Uterus (tissue), 4 donors: ENCODE data around the gene EVL. TPM values are rescaled to one million over a fixed set of nuclear protein-coding genes. Genes with fewer than 3 reads are reported as not detected.

Source experiments
- DNase-seq, 2 donors: peaks; one replicate each; pipeline ENCODE4 v3.0.0-alpha.2; 2019 to 2020
- H3K27ac ChIP-seq, 2 donors: fragments of 200-600 bp; sonication (generic); 1 replicate in 1 of 2; 2 replicates in 1 of 2; pipeline ENCODE4 v1.5.1; 2016 to 2018
- H3K27me3 ChIP-seq, 2 donors: fragments of 200-600 bp; sonication (generic); one replicate each; pipeline ENCODE4 v1.5.1; 2018 to 2019; ENCODE audit warnings: control low read depth in 1 of 2
- H3K36me3 ChIP-seq, 2 donors: fragments of 200-600 bp; sonication (generic); one replicate each; pipeline ENCODE4 v1.5.1; 2019; ENCODE audit warnings: control low read depth in 1 of 2
- H3K4me1 ChIP-seq, 2 donors: fragments of 200-600 bp; sonication (generic); one replicate each; pipeline ENCODE4 v1.5.1; 2018 to 2019; ENCODE audit warnings: control low read depth in 1 of 2
- H3K4me3 ChIP-seq, 2 donors: fragments of 200-600 bp; sonication (generic); 1 replicate in 1 of 2; 2 replicates in 1 of 2; pipeline ENCODE4 v1.5.1; 2018 to 2019; ENCODE audit warnings: mild to moderate bottlenecking in 1 of 2
- H3K9me3 ChIP-seq, 2 donors: fragments of 200-600 bp; sonication (generic); one replicate each; pipeline ENCODE4 v1.5.1; 2019; ENCODE audit warnings: control low read depth in 1 of 2
- CTCF ChIP-seq, 4 experiments: fragments of 200-600 bp in 2 of 4; fragments of 450-650 bp in 2 of 4; sonication (generic) in 2 of 4; IDR thresholded peaks; one replicate each; pipeline ENCODE4 v1.5.1; 2016 to 2019; ENCODE audit warnings: antibody characterized with exemption in 4 of 4, mild to moderate bottlenecking in 2 of 4, moderate library complexity in 1 of 4
- POLR2A ChIP-seq, 2 donors: fragments of 450-650 bp; IDR thresholded peaks; one replicate each; pipeline ENCODE4 v1.6.1; 2016; ENCODE audit warnings: antibody characterized with exemption in 2 of 2, mild to moderate bottlenecking in 1 of 2, moderate library complexity in 1 of 2
- intact Hi-C: fragments of 100-400 bp; cut with DNase I; formaldehyde crosslinking; loops from one replicate; pipeline ENCODE4 v1.15.1; 2023; ENCODE audit warnings: low total_unique reads
- total RNA-seq, 4 donors: library from RNA; depleted of rRNA in 3 of 4; stranded (reverse); fragments of >200 nt in 3 of 4; gene quantifications; one replicate each; pipeline versions ENCODE4 v1.1.0 to v1.2.4, GENCODE V29; 2014 to 2023
- donor health status: DM: yes; HTN: yes; CAD: no.

Gene EVL
- total RNA-seq, 4 donors from 2014 or later = 22.1 to 133 (median 67.5) TPM

GRCh38 chr14:100137173-100137572 is 72.0 kb downstream of the EVL start:
- intact Hi-C loops = no loop called here
- TF ChIP-seq CTCF (IDR thresholded peaks at IDR 0.05) (no peak), POLR2A (IDR thresholded peaks at IDR 0.05) (no peak)
- no peak for DNase-seq

GRCh38 chr14:100138082-100138787 is 73.0 kb downstream of the EVL start:
- DNase-seq = no peak
- H3K9me3 ChIP-seq = no peaks in the 10 kb centered on the region
- no peaks in the 10 kb centered on the region for H3K27me3 ChIP-seq
- no peak overlapping the region for H3K27ac ChIP-seq
- intact Hi-C loops = no loop called here
- no peaks in the 10 kb centered on the region for H3K4me1 ChIP-seq
- TF ChIP-seq POLR2A (IDR thresholded peaks at IDR 0.05) (no peak), CTCF (IDR thresholded peaks at IDR 0.05) (no peak)
- H3K4me3 ChIP-seq = no peak overlapping the region
- no peaks in the 10 kb centered on the region for H3K36me3 ChIP-seq

More at GRCh38 chr14:100137173-100137572, 72.0 kb downstream of the EVL start:
- Histone ChIP-seq H3K27me3 (no peaks in the 10 kb centered on the region), H3K27ac (no peak overlapping the region), H3K4me3 (no peak overlapping the region), H3K4me1 (peaks cover under 1 to 4% of the 10 kb centered on the region in 2 donors), H3K9me3 (no peaks in the 10 kb centered on the region), H3K36me3 (no peaks in the 10 kb centered on the region)

- H3K27ac ChIP-seq = no peak overlapping the region
- no peaks in the 10 kb centered on the region for H3K9me3 ChIP-seq
- DNase-seq = no peak
- H3K36me3 ChIP-seq = no peaks in the 10 kb centered on the region
- no peaks in the 10 kb centered on the region for H3K4me1 ChIP-seq
- TF ChIP-seq CTCF (IDR thresholded peaks at IDR 0.05) = no peak
- no peak for TF ChIP-seq POLR2A (IDR thresholded peaks at IDR 0.05)
- intact Hi-C loops = no loop called here
- H3K27me3 ChIP-seq = no peaks in the 10 kb centered on the region
- no peak overlapping the region for H3K4me3 ChIP-seq
These were observed 73.7 kb downstream of the EVL start for GRCh38 chr14:100138955-100139354.

GRCh38 chr14:100140452-100141078 is 75.3 kb downstream of the EVL start:
- no peak for TF ChIP-seq POLR2A (IDR thresholded peaks at IDR 0.05)
- peak in 2 of 4 experiments; percentile 13 to 29 for TF ChIP-seq CTCF (IDR thresholded peaks at IDR 0.05)
- Histone ChIP-seq H3K9me3 (no peaks in the 10 kb centered on the region), H3K4me3 (no peak overlapping the region), H3K4me1 (no peaks in the 10 kb centered on the region), H3K36me3 (no peaks in the 10 kb centered on the region), H3K27me3 (no peaks in the 10 kb centered on the region), H3K27ac (peak overlapping the region; percentile 66 to 72)
- DNase-seq = no peak
- intact Hi-C loops = no loop called here

GRCh38 chr14:100141098-100141497 is 75.9 kb downstream of the EVL start:
- TF ChIP-seq POLR2A (IDR thresholded peaks at IDR 0.05) = no peak
- no peak for TF ChIP-seq CTCF (IDR thresholded peaks at IDR 0.05)
- intact Hi-C loops = no loop called here

More at GRCh38 chr14:100141098-100141497, 75.9 kb downstream of the EVL start:
- H3K27me3 ChIP-seq = no peaks in the 10 kb centered on the region
- H3K9me3 ChIP-seq = no peaks in the 10 kb centered on the region
- peak overlapping the region; percentile 66 to 72 for H3K27ac ChIP-seq
- H3K4me3 ChIP-seq = no peak overlapping the region
- no peaks in the 10 kb centered on the region for H3K4me1 ChIP-seq
- no peaks in the 10 kb centered on the region for H3K36me3 ChIP-seq
- DNase-seq = no peak
